Activated naive CD4-positive, alpha-beta T cell (primary cell): ENCODE measurements around the gene MSI2.

ENCODE experiments used
- DNase-seq, 4 experiments: peaks; one replicate each; lab custom pipeline; 2025; lab: John Stamatoyannopoulos, UW

Gene MSI2

DNA sequence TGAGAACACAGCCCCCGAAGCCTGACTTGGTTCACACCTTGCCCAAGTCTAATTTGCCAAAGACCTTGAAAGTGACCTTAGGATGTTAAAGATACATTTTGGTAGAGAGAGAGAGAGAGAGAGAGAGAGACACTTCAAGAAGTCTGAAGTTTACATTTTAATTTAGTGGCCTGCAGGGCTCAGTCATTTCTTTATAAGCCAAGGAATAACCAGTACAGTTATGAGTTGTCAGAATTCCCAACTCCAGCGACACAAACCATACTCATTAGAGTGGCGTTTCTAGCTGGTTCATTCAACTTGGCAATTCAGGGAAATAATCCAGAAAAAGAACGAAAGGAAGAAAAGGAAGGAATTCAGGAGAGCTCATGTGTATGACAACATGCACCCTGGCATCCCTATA, 284.7 kb downstream of the MSI2 start:
- DNase-seq, result no peak

DNA sequence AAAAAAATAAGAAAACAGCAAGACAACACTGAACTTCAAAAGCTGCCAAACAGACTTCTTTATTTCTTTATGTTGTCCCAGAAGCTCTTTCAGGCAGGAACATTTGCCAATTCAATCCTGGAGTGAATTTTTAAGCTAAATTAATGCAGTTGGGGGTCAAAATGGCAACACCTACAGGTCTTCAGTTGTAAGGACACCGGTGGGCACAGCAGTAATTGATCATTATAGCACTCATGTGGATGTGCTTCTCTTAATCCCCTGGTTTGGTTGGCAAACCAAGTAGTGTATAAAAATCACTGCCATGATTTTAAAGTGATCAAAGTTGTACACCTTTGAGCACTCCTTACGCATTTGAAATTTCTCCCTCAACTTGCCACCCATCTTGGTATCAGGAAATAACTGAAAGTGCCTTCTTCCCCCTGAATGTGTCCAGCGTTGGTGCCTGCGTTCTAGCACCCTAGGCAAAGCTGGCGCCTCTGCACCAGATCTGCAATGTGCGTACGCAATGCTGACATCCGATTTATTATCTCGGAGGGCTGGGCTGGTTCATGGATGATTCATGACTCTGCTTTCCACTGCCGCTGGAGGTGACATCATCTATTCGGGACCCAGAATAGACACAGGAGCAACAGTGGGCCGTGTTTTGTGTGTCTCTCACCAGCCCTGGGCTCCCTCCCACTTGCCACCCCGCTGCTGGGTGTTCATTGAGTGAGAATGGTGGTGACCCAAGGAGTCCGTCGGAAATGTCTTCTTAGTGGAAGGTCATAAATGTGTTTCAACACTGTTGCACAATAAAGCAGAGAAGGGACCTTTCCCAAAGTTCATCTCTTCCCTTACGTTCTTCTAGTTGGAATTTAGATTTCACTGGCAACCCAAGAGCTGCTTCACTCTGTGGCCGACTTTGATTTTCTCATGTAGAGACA, 285.4 kb downstream of the MSI2 start:
- no peak for DNase-seq

DNA sequence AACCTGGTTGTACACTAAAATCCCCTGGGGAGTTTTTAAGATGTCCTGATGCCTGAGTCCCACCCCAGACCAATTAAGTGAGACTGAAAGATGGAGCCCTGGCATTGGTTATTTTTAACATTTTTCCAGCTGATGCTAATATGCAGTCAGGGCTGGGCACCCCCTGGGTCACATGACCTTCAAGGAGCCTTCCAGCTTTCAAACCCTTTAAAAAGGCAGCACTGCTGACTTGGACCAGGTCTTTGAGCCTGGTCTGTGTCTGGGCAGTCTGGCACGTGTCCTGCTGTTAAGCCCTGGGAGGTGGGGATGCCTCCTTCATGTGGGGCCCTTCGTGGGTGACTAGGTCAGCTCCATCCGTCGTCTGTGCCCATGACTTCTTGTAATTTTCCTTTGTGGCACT, 286.2 kb downstream of the MSI2 start:
- no peak for DNase-seq

DNA sequence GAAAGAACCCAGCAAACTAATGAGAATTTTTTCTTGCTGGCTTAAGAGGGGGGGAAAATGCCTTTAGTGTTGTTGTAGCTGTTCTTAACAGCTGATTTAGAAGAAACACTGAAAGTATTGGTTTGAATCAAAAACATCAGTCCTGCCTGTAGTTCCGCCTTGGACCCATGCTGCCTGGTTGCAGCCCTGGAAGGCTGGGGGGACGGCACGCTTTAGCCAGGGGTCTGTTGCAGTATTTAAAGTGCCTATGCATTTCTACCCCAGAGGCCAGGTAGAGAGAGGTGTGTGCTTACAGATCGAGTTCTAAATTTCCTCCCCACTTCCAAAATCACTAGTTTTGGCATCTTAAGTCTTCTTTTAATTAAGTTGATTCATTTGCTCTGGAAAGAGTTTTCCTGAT, 286.9 kb downstream of the MSI2 start:
- DNase-seq, result no peak

DNA sequence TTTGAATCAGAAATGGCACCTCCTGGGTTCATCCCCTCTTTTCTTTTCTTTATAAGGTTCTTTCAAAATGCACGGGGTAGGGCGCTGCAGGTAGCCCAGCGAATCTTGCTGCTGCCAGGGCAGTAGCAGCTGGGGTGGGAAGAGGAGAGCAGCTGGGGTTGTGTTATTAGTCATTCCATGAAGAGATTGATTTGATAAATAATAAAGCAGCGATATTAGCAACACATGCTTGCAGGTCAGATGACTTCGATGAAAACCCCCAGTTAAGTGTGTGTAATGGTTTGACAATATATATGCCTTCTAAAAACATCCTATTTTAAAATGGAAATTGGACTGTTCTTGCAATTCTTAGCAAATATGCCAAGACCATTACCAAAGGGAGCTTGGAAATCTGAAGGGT, 288.1 kb downstream of the MSI2 start:
- no peak for DNase-seq

DNA sequence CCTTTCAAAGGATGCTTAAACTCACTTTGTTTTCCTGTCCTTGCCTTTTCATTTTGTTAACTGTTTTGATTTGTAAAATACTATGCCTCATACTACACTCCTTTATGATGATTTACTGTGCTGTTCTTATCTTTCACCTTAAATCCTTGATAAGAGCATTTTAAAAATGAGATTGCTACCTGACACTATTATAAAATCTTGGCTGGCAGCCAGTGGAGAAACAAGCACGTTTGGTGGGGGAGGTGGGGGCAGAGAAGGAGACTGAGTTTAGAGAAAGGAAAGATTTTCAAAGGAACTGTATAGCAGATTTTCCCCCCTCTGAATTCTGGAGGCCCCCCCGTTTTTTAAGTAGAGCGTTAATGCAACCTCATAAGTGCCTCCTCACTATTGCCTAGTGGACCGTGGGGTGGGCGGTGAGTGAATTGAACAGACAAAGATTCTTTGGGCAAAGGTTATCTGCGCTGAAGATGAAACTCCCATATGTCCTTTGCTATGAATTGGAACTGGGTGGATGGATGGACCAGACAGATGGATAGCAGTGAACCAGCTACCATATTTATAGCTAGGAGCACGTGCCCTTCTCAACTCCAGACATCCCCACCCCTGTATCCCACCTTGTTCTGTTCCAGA, 288.6 kb downstream of the MSI2 start:
- DNase-seq, result no peak

DNA sequence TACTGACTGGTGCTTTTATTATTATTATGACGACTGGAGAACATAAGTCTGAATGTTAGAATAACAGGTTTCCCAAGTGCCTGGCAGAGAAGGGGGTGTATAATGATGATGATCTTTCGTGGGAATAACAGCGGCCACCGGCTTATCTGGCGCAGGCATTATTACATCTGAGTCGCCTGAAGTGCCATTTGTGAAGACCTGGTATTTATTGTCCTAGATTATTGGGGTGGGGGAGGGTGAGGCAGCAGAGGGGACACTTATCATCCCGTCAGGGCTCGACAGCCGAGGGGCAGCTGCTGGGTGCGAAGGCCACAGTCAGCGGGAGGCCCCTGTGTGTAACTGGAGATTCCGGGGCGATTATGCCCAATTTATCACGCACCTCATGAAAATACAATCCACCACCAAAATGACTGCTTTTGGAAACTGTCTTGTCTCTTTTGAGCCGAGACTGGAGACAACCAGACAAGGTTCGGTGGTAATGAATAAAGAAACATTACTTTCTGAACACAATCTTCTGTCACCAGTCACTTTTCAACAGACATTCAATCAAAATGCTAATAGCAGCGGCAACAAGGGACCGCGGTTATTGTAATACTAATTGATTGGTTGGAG, 289.5 kb downstream of the MSI2 start:
- no peak for DNase-seq

DNA sequence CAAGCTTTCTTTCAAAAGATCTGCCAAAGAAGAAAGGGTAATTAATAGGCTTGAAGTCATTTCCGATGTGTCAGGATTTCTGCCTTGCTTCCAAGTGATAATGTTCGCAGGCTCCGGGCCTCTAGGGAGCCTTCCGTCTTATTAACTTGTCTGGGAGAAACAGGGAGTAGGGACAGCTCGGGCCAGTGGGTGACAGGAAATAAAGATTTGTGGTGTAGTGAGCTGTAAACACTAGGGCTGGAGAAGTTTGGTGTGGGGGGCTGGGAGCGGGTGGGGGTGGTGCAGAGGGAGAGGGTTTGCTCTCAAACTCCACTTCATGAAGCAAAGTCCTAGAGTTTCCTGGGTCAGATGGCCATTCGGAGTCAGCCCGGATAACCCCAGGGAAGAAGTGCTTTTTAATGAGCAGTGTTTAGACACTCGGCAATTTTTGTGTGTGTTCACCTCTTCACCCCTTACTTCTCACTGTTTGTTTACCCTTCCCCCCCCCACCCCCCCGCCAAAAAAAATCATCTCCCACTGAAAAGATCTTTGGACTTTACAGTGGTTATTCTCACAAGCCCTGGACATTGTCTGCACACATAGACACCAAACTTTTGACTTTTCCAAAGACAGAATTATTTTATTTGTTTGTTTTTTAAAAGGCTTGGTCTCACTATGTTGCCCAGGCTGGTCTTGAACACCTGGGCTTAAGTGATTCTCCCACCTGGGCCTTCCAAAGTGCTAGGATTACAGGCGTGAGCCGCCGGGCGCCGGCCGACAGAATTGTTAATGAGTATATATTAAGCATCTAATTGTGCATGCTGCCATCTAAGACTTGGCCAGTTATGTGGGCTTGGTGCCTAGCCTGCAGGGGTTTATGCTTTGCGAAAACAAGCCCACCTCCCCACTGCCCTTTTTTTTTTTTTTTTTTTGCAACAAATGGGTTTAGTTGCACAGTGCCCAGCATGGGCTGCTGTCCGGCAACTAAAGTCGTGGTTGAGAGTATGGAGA, 292.4 kb downstream of the MSI2 start:
- DNase-seq, result no peak

DNA sequence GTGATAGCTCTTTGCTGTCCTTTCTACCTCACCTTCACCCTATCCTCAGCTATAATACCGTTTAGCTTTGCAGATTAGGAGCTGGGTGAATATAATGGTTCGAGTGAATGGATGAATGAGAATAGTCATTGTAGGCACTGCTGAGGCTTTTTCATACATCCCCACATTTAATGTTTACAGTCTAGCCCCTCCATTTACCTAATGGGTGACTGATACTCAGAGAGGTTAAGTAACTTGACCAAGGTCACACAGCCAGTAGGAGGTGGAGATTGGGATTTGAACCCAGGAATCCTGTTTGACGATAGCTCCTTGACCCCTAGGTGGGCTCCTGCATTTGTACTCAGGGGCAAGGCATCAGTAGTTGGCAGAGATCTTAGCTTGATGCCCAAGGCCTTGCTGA, 293.1 kb downstream of the MSI2 start:
- no peak for DNase-seq

DNA sequence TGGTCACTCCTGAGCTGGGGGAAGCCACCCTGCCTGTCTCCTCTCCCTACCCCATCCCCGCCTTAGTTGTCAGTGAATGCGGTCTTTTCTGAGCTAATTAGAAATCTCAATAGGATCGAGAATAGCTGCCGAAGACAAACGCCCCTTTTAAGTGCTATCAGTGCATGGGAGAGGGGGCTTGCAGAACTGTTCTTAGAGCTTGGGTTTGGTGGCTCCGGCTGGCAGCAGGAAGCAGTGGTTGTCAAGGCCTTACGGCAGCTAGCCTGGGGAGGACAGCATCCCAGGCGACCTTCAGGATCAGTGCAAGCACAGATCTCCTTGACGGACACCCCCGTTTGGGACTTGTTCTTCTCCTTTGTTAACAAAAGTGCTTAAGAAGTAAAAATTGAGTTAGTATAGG, 293.7 kb downstream of the MSI2 start:
- DNase-seq, result no peak

DNA sequence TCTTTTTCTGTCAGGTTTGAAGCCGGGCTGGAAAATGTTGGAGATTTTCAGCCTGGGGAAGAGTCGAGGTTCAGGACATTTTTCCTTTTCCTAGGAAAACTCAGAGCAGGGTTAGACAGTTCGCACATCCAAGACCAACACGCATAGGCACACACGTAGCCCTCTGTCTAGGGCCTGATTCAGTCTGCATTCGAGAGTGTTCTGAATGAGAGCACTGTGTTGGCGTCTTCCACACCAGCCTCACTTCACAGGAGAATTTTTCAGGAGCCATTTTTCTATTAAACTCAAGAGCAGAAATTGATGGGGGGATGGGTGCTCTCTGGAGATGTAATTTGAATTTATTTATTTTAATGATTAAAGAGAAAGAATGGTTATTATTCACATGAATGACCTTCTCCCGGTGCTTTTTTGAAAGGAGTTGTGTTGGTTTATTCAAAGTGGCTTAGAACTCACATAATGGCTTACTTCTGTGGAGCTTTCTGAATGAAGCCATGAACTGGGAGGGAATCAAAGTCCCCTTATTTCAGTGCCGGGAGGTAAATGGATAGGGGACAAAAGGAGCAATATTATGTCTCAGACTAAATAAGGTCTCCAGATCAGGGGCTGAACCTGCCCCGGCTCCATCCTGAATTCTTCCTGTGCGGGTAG, 294.5 kb downstream of the MSI2 start:
- no peak for DNase-seq

DNA sequence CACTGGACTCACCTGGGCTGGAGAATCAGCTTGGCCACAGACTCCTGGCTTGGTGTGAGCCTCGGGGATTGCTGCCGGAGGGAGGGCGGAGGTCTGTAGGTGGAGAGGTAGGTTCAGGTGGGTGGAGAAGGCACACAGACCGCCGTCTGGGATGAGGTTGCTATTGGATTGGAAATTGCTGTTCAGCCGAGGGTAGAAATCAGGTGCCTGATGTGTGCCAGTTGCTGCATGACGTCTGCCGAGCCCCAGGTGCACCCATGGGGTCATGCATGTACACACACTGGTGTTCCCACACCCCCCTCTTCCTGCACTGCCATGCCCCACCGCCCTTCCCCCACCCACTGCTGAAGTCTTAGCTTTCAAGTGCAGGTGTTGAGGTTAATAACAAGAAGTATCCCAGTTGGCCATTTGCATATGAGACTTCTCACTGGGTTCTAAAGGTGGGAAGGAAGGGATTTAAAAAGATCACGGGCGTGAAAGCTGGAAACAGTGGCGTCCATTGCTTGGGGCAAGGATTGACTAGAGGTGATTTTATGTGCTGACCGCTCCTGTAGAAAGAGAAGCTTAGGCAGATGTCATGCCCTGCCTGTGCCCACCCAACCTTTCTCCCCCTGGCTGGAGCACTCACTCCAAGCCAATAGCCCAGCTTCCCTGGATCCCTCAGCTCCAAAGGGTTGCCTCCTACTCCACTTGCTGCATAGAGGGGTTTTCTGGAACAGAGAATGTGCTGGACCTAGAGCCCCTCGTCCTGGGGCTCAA, 295.2 kb downstream of the MSI2 start:
- DNase-seq, result peak in 2 of 4 experiments; percentile 3 to 25

DNA sequence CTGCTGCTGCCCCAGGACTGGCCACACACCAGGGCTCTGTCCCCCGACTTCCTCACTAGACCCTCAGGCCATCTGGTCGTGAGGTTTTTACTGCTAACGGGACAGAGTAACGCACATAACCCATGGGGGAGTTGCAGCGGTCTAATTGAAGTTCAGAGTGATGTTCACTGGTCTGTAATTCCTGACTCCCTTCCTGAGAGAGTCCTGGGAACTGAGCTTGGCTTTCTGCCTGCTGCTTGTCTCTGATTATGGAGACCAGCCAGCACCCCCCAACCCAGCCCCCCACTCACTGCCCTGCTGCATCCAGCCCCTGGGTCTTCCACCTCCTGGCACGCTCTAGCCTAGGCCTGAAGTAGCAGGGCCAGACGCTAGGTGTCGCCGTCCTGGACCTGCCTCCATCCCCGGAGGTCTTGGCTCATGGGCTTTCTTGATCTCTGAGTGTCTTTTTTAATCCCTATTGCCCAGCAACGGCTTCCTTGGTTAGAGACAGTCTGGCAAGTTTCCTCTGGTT, 295.8 kb downstream of the MSI2 start:
- no peak for DNase-seq

DNA sequence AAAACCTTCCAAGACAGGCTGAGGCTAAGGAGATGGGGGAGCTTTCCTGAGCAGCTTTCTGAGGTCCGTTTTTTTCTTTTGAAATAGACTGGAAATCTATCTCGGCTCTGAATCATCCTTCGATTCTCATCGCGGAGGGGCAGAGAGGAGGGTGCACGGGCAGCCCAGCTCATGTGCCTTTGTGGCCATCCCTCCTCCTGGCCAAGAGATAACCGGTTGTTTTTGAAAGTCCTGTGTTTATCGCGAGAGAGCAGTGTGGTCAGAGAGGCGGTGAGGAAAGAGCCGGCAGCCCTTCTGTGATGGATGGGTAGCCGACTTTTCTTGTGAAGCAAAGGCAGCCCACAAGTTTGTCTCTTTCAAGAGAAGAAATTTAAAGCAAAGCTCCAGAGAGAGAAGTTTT, 297.2 kb downstream of the MSI2 start:
- no peak for DNase-seq

DNA sequence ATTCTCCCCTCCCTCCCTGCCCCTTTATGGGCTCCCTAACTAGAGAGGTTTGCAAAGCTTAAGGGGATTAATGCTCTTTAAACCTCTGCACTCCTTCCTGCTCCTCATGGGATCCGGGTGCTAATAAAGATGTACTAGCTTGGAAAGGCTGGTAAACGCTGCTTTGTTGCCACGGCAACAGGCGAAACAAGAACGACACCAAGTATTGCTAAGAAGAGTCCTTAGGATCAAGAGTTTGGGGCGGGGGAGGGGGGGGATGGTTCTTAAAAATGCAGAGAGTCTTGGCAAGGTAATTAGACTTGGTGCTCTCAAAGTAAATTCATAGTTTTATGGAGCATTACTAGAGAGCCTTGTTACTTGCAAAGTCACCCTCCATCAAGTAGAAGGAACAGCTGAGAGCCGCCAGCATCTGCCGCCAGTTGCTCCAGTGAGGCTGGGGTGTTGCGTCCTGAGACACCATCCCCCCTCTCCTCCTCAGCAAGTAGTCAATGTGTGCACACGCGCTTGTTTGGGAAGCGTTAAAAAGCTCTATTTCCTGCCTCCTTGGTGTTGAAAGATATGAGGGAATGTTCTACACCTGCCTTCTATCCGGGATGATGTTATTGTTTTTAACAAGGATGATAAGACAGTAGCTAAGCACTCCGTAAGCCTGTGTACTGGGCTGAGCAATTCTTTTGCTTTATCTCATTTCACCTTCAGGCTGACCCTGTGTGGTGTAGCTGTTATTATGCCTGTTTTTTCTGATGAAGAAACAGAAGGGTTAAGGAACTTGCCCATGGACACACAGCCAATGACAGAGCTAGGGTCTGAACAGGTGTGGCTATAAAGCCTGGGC, 297.9 kb downstream of the MSI2 start:
- DNase-seq, result no peak

DNA sequence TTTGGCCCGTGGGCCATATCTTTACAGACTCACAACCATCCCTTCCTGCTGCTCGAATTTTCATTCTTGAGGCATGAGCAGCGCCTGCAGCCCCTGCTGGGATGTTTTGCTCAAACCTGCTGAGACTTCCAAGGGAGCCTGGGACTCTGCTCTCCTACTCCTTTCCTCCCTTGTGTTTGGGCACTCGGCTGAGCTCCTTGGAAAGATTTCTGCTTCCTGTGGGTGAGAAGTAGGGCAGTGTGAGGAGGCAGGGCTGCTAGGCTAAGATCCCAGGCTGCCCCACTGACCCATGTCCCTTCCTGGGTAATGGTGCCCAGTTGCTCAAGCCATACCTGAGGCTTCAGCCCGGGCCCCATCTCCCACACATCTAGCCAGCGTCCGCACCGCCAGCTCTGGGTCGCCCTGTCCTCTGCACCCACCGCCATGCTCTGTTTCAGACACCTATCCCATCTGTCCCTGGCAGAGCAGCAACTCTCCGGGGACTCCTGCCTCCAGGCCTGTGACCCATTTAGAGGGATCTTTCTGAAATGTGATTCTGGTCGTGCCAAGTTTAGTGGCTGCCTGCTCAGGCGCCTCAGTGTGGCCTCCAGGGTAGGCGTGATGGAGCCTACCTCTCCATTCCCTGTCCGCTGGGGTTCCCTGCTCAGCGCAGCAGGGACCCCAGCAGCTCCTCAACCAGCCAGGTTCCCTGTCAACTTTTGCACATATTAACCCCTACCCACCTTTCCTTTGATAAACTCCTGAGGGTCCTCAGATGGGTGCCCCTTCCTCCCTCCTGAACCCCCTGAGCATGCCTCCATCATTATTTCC, 298.7 kb downstream of the MSI2 start:
- no peak for DNase-seq

DNA sequence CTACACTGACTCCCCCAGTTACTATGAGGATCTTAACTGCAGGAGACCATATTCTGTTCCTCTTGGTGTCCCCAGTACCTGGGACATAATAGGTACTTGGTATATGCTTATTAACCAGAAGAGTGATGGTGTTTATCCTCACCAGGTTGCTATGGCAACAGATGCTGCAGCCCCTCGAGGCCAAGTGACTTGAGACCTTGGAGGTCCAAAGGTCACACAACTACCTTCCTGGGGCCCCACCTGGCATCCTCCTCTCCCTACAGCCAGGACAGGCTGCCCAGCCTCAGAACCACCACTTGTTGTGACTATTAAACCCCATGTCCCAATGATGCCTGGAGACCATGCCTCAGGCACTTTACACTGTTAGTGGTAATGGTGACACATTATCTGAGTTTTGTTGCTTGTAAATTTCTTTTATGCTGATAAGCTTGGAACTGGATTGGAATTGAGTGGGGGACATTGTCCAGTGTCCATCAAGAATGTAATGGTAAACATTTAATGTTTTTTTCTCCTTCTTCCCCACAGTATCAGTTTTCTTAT, 299.4 kb downstream of the MSI2 start:
- DNase-seq, result no peak

DNA sequence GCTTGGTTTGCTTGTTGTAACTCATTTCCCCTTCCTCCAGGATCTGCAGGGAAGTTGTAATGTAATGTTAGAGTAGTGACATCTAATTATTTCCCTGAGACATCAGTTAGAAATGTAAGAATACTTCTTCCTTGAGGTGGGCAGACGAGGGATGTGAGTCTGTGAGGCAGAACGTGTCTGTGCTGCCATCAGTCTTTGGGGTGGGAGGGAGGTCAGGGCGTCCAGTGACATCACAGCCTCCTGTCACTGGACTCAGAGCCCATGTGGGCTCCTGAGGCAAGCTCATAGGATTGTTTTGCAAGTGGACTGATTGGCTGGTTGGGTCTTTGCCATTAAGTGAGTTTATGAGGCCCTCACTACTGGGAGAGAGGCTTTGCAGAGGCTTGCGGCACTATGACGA, 300.0 kb downstream of the MSI2 start:
- DNase-seq, result no peak
